H9 (cell line): ENCODE data around the gene TIMELESS. TPM values are rescaled to one million over a fixed set of nuclear protein-coding genes. Genes with fewer than 3 reads are reported as not detected.

Experiments
- DNase-seq: peaks from one replicate; pipeline ENCODE4 v3.0.0-alpha.2; 2017
- H2AFZ ChIP-seq: one replicate; pipeline ENCODE4 v1.6.1; 2013; ENCODE audit warnings: mild to moderate bottlenecking, low read length, control low read depth, moderate library complexity
- H2AK5ac ChIP-seq: 2 replicates; pipeline ENCODE4 v1.6.1; 2013; ENCODE audit warnings: low read length, control low read depth, mixed read lengths; ENCODE audit not compliant: insufficient read length
- H2BK120ac ChIP-seq: one replicate; pipeline ENCODE4 v1.6.1; 2013; ENCODE audit warnings: low read depth, mild to moderate bottlenecking, low read length, control low read depth, inconsistent platforms; ENCODE audit not compliant: poor library complexity, severe bottlenecking
- H2BK12ac ChIP-seq: 2 replicates; pipeline ENCODE4 v1.6.1; 2013; ENCODE audit warnings: low read length, control low read depth, mixed read lengths, low read depth; ENCODE audit not compliant: insufficient read length
- H2BK15ac ChIP-seq: 2 replicates; pipeline ENCODE4 v1.6.1; 2013; ENCODE audit warnings: low read depth, low read length, control low read depth
- H2BK20ac ChIP-seq: one replicate; pipeline ENCODE4 v1.6.1; 2013; ENCODE audit warnings: low read depth, mild to moderate bottlenecking, low read length, control low read depth, inconsistent platforms; ENCODE audit not compliant: poor library complexity, severe bottlenecking
- H2BK5ac ChIP-seq: 2 replicates; pipeline ENCODE4 v1.6.1; 2013; ENCODE audit warnings: low read length, control low read depth, mixed read lengths; ENCODE audit not compliant: insufficient read length
- H3K14ac ChIP-seq: 2 replicates; pipeline ENCODE4 v1.6.1; 2013; ENCODE audit warnings: low read length, control low read depth; ENCODE audit not compliant: insufficient read depth
- H3K18ac ChIP-seq: 2 replicates; pipeline ENCODE4 v1.6.1; 2013; ENCODE audit warnings: low read depth, mild to moderate bottlenecking, mixed read lengths, low read length, control low read depth; ENCODE audit not compliant: insufficient read length
- H3K23ac ChIP-seq: 2 replicates; pipeline ENCODE4 v1.6.1; 2013; ENCODE audit warnings: low read length, control low read depth, mixed read lengths, low read depth; ENCODE audit not compliant: insufficient read length
- H3K23me2 ChIP-seq: 2 replicates; pipeline ENCODE4 v1.6.1; 2013; ENCODE audit warnings: low read depth, mild to moderate bottlenecking, mixed read lengths, low read length, control low read depth; ENCODE audit not compliant: insufficient read length, poor library complexity, severe bottlenecking
- H3K27ac ChIP-seq: 2 replicates; pipeline ENCODE4 v1.5.1; 2013; ENCODE audit warnings: low read length, control low read depth, mixed read lengths, low read depth; ENCODE audit not compliant: insufficient read length
- H3K27me3 ChIP-seq: 2 replicates; pipeline ENCODE4 v1.6.1; 2013; ENCODE audit warnings: low read length, control low read depth, inconsistent platforms; ENCODE audit not compliant: insufficient read depth
- H3K4ac ChIP-seq: 2 replicates; pipeline ENCODE4 v1.6.1; 2013; ENCODE audit warnings: low read depth, mild to moderate bottlenecking, control low read depth, inconsistent platforms, low read length, moderate library complexity
- H3K4me1 ChIP-seq: 2 replicates; pipeline ENCODE4 v1.6.1; 2013; ENCODE audit warnings: low read length, control low read depth, inconsistent platforms; ENCODE audit not compliant: insufficient read depth
- H3K4me2 ChIP-seq: 2 replicates; pipeline ENCODE4 v1.6.1; 2013; ENCODE audit warnings: low read length, control low read depth, mixed read lengths; ENCODE audit not compliant: insufficient read length, insufficient read depth
- H3K56ac ChIP-seq: 2 replicates; pipeline ENCODE4 v1.6.1; 2013; ENCODE audit warnings: low read depth, mild to moderate bottlenecking, mixed read lengths, low read length, control low read depth; ENCODE audit not compliant: insufficient read length
- H3K79me1 ChIP-seq: 2 replicates; pipeline ENCODE4 v1.6.1; 2013; ENCODE audit warnings: low read depth, mild to moderate bottlenecking, moderate library complexity, low read length, control low read depth, inconsistent platforms; ENCODE audit not compliant: insufficient read depth, poor library complexity, severe bottlenecking
- H3K79me2 ChIP-seq: 2 replicates; pipeline ENCODE4 v1.6.1; 2013; ENCODE audit warnings: low read length, control low read depth, inconsistent platforms; ENCODE audit not compliant: insufficient read depth
- H3K9ac ChIP-seq: 2 replicates; pipeline ENCODE4 v1.6.1; 2013; ENCODE audit warnings: low read length, control low read depth, mixed read lengths; ENCODE audit not compliant: insufficient read length; ENCODE audit errors: extremely low read depth
- H3K9me3 ChIP-seq: one replicate; pipeline ENCODE4 v1.6.1; 2013; ENCODE audit warnings: low read depth, low read length, inconsistent platforms; ENCODE audit not compliant: control insufficient read depth
- H3T11ph ChIP-seq: one replicate; pipeline ENCODE4 v1.6.1; 2013; ENCODE audit warnings: mild to moderate bottlenecking, low read length, control low read depth, inconsistent platforms
- H4K20me1 ChIP-seq: one replicate; pipeline ENCODE4 v1.6.1; 2013; ENCODE audit not compliant: control insufficient read depth, insufficient read length, insufficient read depth
- H4K5ac ChIP-seq: 2 replicates; pipeline ENCODE4 v1.6.1; 2013; ENCODE audit warnings: low read depth, mild to moderate bottlenecking, mixed read lengths, low read length, control low read depth; ENCODE audit not compliant: insufficient read length
- H4K8ac ChIP-seq: replicated peaks from 2 replicates; pipeline ENCODE4 v1.6.1; 2013; ENCODE audit warnings: low read length, control low read depth, mixed read lengths, low read depth; ENCODE audit not compliant: insufficient read length
- H4K91ac ChIP-seq: 2 replicates; pipeline ENCODE4 v1.6.1; 2013; ENCODE audit warnings: low read depth, mild to moderate bottlenecking, moderate library complexity, mixed read lengths, low read length, control low read depth; ENCODE audit not compliant: insufficient read length
- H3K27ac Mint-ChIP-seq, 3 experiments: 2 replicates in 2 of 3; 3 replicates in 1 of 3; pipeline ENCODE4 v1.8.0; 2020 to 2021; ENCODE audit warnings: mixed read lengths in 3 of 3, mild to moderate bottlenecking in 1 of 3, moderate library complexity in 1 of 3
- H3K27me3 Mint-ChIP-seq: 2 replicates; pipeline ENCODE4 v1.8.0; 2021; ENCODE audit warnings: low read depth, mild to moderate bottlenecking, moderate library complexity, mixed read lengths
- H3K36me3 Mint-ChIP-seq, 3 experiments: 2 replicates in 2 of 3; 3 replicates in 1 of 3; pipeline ENCODE4 v1.8.0; 2020 to 2021; ENCODE audit warnings: low read depth in 3 of 3, mixed read lengths in 3 of 3; ENCODE audit not compliant: insufficient read depth in 1 of 3
- H3K4me1 Mint-ChIP-seq, 2 experiments: 2 replicates each; pipeline ENCODE4 v1.8.0; 2020; ENCODE audit warnings: mixed read lengths in 2 of 2
- H3K4me3 Mint-ChIP-seq, 2 experiments: 2 replicates in 1 of 2; 3 replicates in 1 of 2; pipeline ENCODE4 v1.8.0; 2020 to 2021; ENCODE audit warnings: mild to moderate bottlenecking in 2 of 2, mixed read lengths in 2 of 2, moderate library complexity in 1 of 2
- H3K9me3 Mint-ChIP-seq, 2 experiments: 2 replicates in 1 of 2; 3 replicates in 1 of 2; pipeline ENCODE4 v1.8.0; 2020; ENCODE audit warnings: mild to moderate bottlenecking in 2 of 2, mixed read lengths in 2 of 2, moderate library complexity in 1 of 2
- WGBS: extraction: QIAGEN DNeasy Blood & Tissue Kit; methylation state at CpG from one replicate; pipeline ENCODE4 v1.1.7; 2013; ENCODE audit warnings: missing lambda C conversion rate, low lambda C conversion rate, mixed read lengths; ENCODE audit not compliant: insufficient read length; ENCODE audit errors: extremely low coverage; 5-methylcytosine and 5-hydroxymethylcytosine counted together
- total RNA-seq: library from RNA; stranded (reverse); gene quantifications from 2 replicates; pipeline ENCODE4 v1.2.1, GENCODE V29; 2021
- TF ChIP-seq, protein P1 (sequence below): fragments of 200-600 bp; sonication (generic); conservative IDR thresholded peaks from 3 replicates; pipeline ENCODE4 v1.8.0; 2021; ENCODE audit warnings: antibody characterized with exemption, mild to moderate bottlenecking

The TIMELESS gene
- total RNA-seq, 1 experiment from 2014 or later, result 68.0 TPM

DNA sequence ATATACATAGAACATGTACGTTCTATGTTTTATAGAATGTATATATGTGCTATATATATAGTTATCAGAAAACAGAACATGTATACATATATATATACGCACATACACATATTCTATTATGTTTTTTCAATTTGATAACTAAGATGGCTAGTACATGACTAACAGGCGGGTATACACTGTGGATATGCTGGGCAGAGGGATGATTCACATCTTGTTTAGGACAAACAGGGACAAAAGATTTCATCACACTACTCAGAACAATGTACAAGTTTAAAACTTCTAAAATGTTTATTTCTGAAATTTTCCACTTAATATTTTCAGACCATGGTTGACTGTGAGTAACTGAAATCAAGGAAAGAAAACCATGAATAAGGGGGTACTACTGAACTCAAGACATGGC, 17.4 kb downstream of the TIMELESS start:
- H3K79me1 ChIP-seq, result peaks cover 4% of the 10 kb centered on the region
- no peak overlapping the region for H2BK15ac ChIP-seq
- Mint-ChIP-seq H3K4me3 (no peak overlapping the region), H3K27me3 (no peaks in the 10 kb centered on the region), H3K36me3 (peaks cover 35 to 67% (median 65%) of the 10 kb centered on the region in 3 experiments; a peak in 6 of 7 replicates), H3K4me1 (no peaks in the 10 kb centered on the region), H3K27ac (no peak overlapping the region), H3K9me3 (no peaks in the 10 kb centered on the region)
- no peak overlapping the region for H3K56ac ChIP-seq
- H3K9ac ChIP-seq, result no peak overlapping the region
- H3K18ac ChIP-seq, result no peak overlapping the region
- no peaks in the 10 kb centered on the region for H3K23me2 ChIP-seq
- H3K4me2 ChIP-seq, result no peak overlapping the region
- peaks cover 5% of the 10 kb centered on the region; the same call in 1 of the 2 replicates for H3K79me2 ChIP-seq
- no peak overlapping the region for H4K5ac ChIP-seq
- no peak overlapping the region for H2BK5ac ChIP-seq
- H4K8ac ChIP-seq, result no peak overlapping the region
- H3K14ac ChIP-seq, result no peak overlapping the region
- no peak overlapping the region for H2AK5ac ChIP-seq
- H2AFZ ChIP-seq, result no peak overlapping the region
- H3K27me3 ChIP-seq, result no peaks in the 10 kb centered on the region
- no peak overlapping the region for H3K23ac ChIP-seq
- H2BK20ac ChIP-seq, result no peak overlapping the region
- TF ChIP-seq, protein P1, sequence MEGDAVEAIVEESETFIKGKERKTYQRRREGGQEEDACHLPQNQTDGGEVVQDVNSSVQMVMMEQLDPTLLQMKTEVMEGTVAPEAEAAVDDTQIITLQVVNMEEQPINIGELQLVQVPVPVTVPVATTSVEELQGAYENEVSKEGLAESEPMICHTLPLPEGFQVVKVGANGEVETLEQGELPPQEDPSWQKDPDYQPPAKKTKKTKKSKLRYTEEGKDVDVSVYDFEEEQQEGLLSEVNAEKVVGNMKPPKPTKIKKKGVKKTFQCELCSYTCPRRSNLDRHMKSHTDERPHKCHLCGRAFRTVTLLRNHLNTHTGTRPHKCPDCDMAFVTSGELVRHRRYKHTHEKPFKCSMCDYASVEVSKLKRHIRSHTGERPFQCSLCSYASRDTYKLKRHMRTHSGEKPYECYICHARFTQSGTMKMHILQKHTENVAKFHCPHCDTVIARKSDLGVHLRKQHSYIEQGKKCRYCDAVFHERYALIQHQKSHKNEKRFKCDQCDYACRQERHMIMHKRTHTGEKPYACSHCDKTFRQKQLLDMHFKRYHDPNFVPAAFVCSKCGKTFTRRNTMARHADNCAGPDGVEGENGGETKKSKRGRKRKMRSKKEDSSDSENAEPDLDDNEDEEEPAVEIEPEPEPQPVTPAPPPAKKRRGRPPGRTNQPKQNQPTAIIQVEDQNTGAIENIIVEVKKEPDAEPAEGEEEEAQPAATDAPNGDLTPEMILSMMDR, result no peak
- no peak overlapping the region for H2BK120ac ChIP-seq
- no peaks in the 10 kb centered on the region for H4K20me1 ChIP-seq
- no peaks in the 10 kb centered on the region for H3K4me1 ChIP-seq
- H4K91ac ChIP-seq, result no peak overlapping the region
- H3K27ac ChIP-seq, result no peak overlapping the region
- no peak for DNase-seq
- H2BK12ac ChIP-seq, result no peak overlapping the region
- no CpG with 5 or more reads among the region's 3 CpGs for WGBS
- no peaks in the 10 kb centered on the region for H3K9me3 ChIP-seq
- H3K4ac ChIP-seq, result no peak overlapping the region
- no peak overlapping the region for H3T11ph ChIP-seq
